Astrocyte (in vitro differentiated cells and primary cell): Measurements from ENCODE around the gene MAFB.

Experiments
- EZH2 ChIP-seq: IDR thresholded peaks from 2 replicates; pipeline ENCODE4 v1.6.1; 2012; ENCODE audit warnings: mild to moderate bottlenecking, low read length, inconsistent platforms; ENCODE audit not compliant: insufficient read depth
- TF ChIP-seq, protein P1 (sequence below): IDR thresholded peaks from 2 replicates; pipeline ENCODE4 v1.5.1; 2011; ENCODE audit warnings: low read depth, mild to moderate bottlenecking, inconsistent platforms, low read length, moderate library complexity; ENCODE audit not compliant: insufficient read depth

DNA sequence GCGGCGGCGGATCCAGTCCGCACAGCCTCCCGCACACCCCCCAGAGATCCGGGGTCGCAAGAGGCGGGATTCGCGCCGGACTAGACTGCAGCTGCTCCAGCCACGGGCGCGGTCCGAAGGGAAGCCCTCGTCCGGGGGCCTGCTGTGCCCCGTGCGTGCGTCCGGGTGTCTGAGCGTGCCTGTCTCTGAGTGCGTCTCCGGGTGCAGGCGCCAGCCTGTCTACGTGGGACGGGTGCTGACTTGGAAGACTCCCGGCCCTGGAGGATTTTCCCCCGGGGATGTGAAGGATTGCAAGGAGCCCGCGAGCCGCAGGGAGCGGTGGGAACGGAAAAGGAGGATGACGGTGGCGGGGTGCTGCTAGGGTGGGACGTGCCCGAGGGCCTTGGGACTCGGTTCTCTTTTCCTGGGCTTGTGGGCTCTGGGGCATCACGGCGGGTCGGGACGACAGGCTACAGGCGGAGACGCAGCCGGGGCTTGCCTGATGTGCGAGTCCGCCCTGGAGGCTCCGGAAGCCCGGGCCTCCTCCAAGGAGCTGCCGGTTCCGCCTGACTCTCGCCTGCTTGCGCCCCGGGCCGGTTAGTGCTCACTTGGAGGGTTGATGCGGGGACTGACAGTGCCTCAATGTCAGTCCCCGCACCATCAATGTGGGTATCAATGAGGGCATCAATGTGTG, 5.7 kb downstream of the MAFB start:
- TF ChIP-seq, protein P1, sequence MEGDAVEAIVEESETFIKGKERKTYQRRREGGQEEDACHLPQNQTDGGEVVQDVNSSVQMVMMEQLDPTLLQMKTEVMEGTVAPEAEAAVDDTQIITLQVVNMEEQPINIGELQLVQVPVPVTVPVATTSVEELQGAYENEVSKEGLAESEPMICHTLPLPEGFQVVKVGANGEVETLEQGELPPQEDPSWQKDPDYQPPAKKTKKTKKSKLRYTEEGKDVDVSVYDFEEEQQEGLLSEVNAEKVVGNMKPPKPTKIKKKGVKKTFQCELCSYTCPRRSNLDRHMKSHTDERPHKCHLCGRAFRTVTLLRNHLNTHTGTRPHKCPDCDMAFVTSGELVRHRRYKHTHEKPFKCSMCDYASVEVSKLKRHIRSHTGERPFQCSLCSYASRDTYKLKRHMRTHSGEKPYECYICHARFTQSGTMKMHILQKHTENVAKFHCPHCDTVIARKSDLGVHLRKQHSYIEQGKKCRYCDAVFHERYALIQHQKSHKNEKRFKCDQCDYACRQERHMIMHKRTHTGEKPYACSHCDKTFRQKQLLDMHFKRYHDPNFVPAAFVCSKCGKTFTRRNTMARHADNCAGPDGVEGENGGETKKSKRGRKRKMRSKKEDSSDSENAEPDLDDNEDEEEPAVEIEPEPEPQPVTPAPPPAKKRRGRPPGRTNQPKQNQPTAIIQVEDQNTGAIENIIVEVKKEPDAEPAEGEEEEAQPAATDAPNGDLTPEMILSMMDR, result no peak
- TF ChIP-seq EZH2, result peak; percentile 67
